ENCODE data around the gene GALNT8.
"Not testable (repeated sequence)": the region's sequence is repeated elsewhere in the genome, so short reads cannot be mapped to it uniquely, and the experiment has no call there.

GALNT8 gene, protein sequence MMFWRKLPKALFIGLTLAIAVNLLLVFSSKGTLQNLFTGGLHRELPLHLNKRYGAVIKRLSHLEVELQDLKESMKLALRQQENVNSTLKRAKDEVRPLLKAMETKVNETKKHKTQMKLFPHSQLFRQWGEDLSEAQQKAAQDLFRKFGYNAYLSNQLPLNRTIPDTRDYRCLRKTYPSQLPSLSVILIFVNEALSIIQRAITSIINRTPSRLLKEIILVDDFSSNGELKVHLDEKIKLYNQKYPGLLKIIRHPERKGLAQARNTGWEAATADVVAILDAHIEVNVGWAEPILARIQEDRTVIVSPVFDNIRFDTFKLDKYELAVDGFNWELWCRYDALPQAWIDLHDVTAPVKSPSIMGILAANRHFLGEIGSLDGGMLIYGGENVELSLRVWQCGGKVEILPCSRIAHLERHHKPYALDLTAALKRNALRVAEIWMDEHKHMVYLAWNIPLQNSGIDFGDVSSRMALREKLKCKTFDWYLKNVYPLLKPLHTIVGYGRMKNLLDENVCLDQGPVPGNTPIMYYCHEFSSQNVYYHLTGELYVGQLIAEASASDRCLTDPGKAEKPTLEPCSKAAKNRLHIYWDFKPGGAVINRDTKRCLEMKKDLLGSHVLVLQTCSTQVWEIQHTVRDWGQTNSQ

DNA sequence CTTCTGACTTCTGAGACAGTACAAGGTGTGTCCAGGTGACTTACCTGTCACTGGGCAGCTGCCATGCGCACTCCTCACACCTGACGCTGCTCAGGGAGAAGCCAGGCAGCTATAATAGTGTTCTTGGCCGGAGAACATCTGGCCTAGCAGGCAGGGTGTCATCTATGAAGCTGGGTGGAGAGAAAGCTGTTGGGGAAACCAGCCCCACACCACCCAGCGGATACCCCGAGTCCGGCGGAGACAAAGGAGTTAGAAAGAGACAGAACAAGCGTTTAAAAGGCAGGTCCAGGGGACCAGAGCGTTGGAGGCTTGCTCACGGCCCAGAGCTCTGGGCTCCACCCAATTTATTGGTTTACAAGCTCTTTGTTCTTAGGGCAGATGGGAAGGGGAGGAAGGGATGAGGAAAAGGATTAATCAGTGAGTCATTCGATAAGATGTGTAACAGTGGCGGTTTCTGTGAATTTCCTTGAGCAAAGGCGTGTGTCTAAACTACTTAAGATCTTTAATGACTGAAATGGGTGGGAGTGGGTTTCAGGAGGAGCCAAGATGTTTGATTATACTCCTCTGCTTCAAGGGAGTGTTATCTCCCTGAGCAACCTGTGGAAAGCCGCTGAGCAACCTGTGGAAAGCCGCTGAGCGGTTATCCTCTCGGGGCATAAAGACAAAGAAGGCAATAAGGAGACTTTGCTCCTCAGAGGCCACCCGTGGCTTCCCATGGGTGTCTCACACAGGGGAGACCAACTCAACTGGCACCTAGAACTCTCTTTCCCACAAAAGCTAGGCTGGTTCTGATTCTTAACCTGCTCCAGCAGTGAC lies at the start of gene GALNT8:
Gene GALNT8, plus strand, starts transcription at position 580 of the 816 bp plus-strand sequence. CDS start 278 bp downstream, outside the sequence.
- no peak for TF ChIP-seq ZNF274 (IDR thresholded peaks at IDR 0.05; ENCODE audit: low read depth, low read length)
- H3K4me3 ChIP-seq (ENCODE audit: low read length) = no peak within 1 kb of the TSS

DNA sequence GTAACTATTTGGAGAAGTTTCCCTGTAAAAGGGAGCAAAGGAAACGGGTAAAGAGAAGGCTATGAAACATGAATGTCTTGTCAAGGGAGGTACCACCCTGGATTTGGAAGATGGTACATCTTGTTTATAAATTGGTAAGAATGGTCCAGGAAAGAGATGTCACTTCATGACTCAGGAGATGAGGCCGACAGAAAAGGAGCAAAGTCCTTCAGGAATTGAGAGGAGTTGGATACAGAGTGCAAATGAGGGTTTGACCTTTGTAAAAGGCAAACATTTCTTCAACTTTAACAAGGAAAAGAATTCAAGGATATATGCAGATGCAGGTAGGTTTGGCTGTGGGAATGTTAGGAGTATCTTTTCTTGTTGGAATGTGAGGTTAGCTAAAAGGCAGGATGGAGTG lies 40.5 kb upstream of the GALNT8 start:
- H3K4me3 ChIP-seq (ENCODE audit: low read length) = no peak overlapping the region
- TF ChIP-seq ZNF274 (IDR thresholded peaks at IDR 0.05; ENCODE audit: low read depth, low read length) = no peak

DNA sequence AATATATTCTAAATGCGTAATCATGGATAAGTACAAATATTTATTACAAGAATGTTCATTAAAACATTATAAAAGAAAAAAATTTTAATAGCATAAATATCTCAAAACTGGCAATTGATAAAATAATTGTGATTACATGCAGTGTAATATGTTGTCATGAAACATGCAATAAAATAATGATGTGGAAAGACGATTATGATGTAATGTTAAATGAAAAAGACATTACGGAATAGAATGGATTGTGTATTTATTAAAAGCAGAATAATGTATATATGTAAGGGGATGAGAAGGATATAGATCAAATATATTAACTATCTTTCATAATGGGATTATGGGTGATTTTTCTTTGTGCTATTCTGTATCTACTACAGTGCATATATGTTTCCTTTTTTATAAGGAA lies 38.5 kb upstream of the GALNT8 start:
- H3K4me3 ChIP-seq (ENCODE audit: low read length) = no peak overlapping the region
- TF ChIP-seq ZNF274 (IDR thresholded peaks at IDR 0.05; ENCODE audit: low read depth, low read length) = no peak

DNA sequence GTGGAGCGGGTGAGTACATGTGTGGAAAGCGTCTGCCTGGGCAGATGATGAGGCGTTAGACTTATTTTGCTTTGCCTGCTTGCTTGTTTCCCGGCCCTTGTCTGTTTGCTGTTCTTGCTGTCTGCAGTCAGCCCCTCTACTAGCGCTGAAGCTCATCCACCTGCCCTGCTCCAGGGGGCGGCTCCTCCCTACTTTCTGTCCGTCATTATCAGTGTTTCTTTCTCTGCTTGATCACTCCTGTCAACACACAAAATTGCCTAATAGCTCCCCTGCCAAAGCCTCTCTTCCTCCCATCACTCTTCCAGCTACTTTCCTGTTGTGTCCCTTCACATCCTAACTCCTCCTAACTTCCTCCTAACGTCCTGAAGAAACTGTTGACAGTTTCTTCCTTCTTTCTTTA lies 34.9 kb upstream of the GALNT8 start:
- H3K4me3 ChIP-seq (ENCODE audit: low read length) = no peak overlapping the region
- TF ChIP-seq ZNF274 (IDR thresholded peaks at IDR 0.05; ENCODE audit: low read depth, low read length) = no peak

DNA sequence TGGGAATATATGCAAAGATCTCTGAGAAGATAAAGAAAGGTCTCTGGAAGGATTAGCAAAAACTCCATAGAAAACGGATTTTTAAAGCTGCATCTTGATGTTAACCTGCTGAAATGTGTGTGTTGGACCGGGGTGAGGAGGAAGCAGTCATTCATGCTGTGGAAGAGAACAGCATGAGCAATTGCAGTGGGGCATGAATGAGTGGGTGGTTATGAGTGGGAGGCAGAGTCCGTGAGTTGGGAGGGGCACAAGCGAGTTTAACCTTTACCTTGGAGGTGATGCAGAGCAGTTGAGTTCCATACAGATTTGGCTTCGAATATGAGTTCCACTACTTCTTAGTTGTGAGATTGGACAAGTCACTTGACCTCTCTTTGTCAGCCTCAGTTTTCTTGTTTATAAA lies 29.4 kb upstream of the GALNT8 start:
- TF ChIP-seq ZNF274 (IDR thresholded peaks at IDR 0.05; ENCODE audit: low read depth, low read length) = no peak

DNA sequence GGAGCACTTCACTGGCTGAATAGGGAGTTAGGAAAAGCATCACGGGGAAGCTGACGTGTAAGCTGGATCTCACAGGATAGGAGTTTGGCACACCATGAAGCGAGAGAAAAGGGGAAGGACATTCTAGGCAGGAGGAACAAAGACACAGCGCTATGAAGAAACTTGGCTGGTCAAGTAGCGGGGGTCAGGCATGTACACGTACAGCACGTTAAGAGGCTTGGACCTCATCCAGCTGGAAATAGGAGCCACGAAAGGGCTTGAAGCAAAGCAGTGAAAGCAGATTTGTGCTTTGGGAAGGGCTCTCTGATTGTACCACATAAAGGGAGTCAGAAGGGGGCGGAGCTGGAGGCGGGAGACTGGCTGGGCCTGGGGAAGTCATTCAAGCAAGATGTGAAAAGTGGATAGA lies 19.6 kb upstream of the GALNT8 start:
- TF ChIP-seq ZNF274 (IDR thresholded peaks at IDR 0.05; ENCODE audit: low read depth, low read length) = no peak
- H3K4me3 ChIP-seq (ENCODE audit: low read length) = no peak overlapping the region

More for the DNA sequence above, 29.4 kb upstream of the GALNT8 start:
- H3K4me3 ChIP-seq (ENCODE audit: low read length) = no peak overlapping the region

DNA sequence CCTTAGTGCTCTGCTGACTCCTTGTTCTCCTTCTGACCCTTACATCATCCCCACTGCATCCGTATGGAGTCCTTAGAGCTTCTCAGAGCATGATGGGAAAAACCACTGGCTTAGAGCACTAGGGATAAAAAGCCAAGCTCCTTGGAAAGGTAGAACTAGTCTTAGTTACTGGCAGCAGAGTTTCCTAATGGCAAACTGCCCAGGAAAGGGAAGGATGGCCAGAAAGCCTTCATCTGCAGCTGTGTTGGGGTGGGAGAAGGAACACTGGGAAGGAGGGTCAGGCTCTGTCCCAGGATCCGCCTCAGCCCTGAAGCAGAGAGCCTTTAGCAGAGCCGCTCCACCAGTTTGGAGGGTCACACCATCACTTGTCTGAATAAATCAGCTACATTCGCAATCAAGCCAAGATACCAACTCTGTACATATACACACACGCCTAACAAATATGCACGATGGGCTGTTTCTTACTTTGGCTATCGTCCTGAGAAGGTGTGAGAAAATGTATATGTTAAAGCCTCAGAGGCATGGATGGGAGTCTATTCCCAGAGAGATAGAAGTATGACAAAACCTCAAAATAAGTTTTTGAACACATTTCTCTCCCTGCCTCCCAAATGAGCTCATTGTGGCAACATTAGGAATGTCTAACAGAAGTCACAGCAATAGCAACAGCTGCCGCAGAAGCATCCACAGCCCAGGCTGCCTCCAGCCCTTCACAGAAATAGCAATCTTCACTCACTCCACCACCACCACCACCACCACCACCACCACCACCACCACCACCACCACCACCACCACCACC lies 18.6 kb upstream of the GALNT8 start:
- no peak overlapping the region for H3K4me3 ChIP-seq (ENCODE audit: low read length)
- no peak for TF ChIP-seq ZNF274 (IDR thresholded peaks at IDR 0.05; ENCODE audit: low read depth, low read length)

DNA sequence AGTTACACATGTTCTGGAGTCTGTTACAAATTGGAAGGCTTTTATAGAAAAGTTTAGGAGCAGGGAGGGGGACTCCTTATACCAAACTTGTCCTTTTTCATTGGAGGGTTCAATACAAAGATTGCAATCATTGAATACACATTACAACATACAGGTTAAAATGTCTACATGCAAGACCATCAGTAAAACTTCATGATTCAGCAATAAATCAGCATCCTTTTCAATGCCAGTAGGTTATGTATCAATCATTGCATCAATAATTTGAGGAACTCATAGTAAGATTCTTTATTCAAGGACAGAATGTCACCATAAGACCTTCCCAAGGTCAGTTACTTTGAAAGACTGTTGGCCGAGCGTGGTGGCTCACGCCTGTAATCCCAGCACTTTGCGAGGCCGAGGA lies 16.5 kb upstream of the GALNT8 start:
- no peak for TF ChIP-seq ZNF274 (IDR thresholded peaks at IDR 0.05; ENCODE audit: low read depth, low read length)
- H3K4me3 ChIP-seq (ENCODE audit: low read length) = no peak overlapping the region

DNA sequence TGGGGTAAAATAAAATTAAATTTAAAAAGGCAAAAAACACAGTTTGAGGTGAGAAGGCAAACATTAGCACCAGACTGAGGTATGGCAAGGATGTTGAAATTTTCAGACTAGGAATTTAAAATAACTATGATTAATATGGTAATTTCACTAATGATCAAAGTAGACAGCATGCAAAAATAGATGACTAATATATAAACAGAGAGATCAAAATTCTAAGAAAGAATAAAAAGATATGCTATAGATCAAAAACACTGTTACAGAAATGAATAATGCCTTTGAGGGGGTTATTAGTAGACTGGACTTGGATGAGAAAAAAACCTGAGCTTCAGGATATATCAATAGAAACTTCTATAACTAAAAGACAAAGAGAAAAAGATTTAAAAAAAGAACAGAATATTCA lies 14.4 kb upstream of the GALNT8 start:
- TF ChIP-seq ZNF274 (IDR thresholded peaks at IDR 0.05; ENCODE audit: low read depth, low read length) = no peak
- no peak overlapping the region for H3K4me3 ChIP-seq (ENCODE audit: low read length)

DNA sequence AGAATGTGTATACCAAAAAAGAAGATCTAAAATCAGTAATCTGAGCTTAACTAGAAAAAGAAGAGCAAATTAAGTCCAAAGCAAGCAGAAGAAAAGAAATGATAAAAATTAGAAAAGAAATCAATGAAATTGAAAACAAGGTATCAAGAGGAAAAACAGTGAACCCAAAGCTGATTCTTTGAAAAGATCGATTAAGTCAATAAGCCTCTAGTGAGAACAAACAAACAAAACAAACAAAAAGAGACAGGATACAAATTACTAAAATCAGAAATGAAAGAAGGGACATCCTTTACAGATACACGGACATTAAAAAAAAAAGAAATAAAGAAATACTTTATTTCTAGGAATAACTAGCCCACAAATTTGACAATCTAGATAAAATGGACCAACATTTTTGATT lies 12.9 kb upstream of the GALNT8 start:
- no peak for TF ChIP-seq ZNF274 (IDR thresholded peaks at IDR 0.05; ENCODE audit: low read depth, low read length)
- no peak overlapping the region for H3K4me3 ChIP-seq (ENCODE audit: low read length)

DNA sequence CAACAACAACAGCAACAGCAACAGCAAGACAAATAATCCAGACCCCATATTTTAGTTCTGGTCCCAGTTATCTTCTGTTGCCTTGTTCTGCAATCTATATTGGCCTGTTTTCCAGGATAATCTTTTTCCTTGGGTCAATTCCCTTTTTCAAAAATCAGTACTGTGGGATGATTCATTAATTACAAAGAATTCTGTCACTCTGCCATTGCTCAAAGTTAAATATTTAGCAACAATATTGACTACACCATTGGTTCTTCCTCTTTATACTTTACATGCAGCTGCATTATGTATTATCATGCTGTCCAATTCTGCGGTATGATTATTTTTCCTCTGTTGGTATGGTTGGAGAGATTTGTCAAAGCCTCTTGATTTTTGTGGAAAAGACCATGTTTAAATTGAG lies 10.1 kb upstream of the GALNT8 start:
- H3K4me3 ChIP-seq (ENCODE audit: low read length) = no peak overlapping the region
- no peak for TF ChIP-seq ZNF274 (IDR thresholded peaks at IDR 0.05; ENCODE audit: low read depth, low read length)

DNA sequence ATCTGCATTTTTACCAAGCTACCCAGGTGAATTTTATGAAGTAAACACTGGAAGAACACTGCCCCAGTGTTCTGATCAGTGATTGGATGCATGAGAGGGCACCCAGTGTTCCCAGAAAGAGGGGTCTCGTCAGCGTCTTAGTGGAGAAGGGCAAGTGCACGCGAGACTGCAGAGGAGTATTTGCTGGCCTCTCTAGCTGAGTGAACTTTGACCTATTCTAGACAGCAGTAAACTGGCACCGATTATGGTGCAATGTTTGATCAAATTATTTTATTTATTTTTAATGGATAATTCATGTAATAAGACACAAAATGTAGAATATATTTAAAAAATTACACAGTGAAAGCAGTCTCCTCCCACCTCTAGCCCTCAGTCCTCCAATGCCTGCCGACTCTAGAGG lies 5.3 kb upstream of the GALNT8 start:
- H3K4me3 ChIP-seq (ENCODE audit: low read length) = no peak overlapping the region
- no peak for TF ChIP-seq ZNF274 (IDR thresholded peaks at IDR 0.05; ENCODE audit: low read depth, low read length)

DNA sequence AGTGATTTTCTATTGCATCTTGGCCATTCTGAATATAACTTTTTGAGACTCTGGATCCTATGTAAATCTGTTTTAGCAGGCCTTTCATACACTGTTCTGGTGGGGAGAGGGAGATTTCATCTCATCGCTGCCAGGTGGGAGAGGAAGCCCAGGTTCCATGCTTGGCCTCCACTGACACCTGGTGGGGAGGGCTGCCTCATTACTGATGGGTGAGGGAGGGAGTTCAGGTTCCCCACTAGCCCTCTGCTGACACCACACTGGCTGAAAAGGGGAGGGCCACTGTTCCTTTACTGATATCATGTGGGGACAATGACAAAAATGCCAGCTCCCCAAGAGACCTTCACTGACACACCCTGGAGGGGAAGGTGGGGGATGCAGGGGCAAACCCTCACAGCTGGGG lies 2.4 kb upstream of the GALNT8 start:
- no peak for TF ChIP-seq ZNF274 (IDR thresholded peaks at IDR 0.05; ENCODE audit: low read depth, low read length)
- H3K4me3 ChIP-seq (ENCODE audit: low read length) = no peak overlapping the region

DNA sequence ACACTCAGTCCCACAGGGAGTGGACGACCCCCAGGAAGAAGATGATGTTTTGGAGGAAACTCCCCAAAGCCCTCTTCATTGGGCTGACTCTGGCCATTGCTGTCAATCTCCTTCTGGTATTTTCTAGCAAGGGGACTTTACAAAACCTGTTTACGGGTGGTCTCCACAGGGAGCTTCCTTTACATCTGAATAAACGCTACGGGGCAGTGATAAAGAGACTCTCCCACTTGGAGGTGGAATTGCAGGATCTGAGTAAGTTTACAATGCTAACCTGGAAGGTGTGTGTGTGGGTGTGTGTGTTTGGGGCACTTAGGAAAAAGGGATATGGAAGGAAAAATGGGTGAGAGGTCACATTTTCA lies 416 bp downstream of the GALNT8 start:
- TF ChIP-seq ZNF274 (IDR thresholded peaks at IDR 0.05; ENCODE audit: low read depth, low read length) = no peak
- H3K4me3 ChIP-seq (ENCODE audit: low read length) = no peak overlapping the region

DNA sequence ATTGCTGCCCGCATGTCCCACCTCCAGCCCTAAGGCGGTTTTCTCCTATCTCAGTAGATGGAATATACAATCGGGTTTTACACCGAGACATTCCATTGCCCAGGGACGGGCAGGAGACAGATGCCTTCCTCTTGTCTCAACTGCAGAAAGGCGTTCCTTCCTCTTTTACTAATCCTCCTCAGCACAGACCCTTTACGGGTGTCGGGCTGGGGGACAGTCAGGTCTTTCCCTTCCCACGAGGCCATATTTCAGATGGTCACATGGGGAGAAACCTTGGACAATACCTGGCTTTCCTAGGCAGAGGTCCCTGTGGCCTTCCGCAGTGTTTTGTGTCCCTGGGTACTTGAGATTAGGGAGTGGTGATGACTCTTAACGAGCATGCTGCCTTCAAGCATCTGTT lies 1.4 kb downstream of the GALNT8 start:
- H3K4me3 ChIP-seq (ENCODE audit: low read length) = not testable (repeated sequence)

All from GM08714 (cell line).